ENCODE data around the gene CDYL2.

CDYL2 gene, protein sequence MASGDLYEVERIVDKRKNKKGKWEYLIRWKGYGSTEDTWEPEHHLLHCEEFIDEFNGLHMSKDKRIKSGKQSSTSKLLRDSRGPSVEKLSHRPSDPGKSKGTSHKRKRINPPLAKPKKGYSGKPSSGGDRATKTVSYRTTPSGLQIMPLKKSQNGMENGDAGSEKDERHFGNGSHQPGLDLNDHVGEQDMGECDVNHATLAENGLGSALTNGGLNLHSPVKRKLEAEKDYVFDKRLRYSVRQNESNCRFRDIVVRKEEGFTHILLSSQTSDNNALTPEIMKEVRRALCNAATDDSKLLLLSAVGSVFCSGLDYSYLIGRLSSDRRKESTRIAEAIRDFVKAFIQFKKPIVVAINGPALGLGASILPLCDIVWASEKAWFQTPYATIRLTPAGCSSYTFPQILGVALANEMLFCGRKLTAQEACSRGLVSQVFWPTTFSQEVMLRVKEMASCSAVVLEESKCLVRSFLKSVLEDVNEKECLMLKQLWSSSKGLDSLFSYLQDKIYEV

DNA sequence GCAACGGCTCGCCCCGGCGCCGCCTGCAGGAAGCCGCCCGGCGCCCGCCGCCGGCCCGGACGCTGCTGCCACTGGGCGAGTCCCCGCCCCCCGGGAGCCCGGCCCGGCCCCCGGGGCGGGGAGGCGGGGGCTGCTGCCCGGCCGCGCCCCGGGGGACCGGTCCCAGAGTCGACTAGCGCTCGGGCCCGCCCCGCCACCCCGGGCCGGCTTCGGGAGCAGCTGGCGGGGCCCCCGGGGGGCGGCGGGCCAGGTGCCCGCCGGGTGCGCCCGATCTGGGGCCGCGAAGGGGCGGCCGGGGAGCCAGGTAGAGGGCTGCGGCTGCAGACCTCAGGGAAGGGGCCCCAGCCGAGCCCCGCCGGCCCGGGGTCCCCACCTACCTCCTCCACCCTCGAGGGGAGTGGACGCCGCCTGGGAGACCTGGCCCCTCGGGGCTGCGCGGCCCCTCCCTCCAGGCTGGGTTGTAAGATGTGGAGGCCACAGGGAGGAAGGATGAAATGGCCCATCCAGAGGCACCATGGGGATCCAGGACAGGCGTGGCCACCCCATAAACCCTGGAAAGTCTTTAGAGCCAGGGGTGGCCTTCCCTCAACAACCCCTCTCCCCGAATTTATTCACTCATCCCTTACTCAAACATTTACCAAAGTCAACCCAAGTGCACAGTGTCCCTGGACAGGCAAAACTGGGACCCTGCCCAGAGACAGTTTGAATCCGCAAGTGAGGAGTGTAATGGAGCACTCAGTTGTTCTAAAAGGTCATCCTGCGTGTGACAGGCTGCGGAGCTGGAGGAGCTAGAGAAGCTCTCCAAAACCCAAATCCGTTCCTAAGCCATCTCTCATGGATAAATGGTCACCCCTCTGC, at the start of gene CDYL2:
TSS of gene CDYL2 (minus strand) at position 73 of the 858 bp plus-strand sequence. CDS start 425 bp downstream, outside the sequence.
- peak within 1 kb of the TSS; percentile 54 for H3K4me3 ChIP-seq (ENCODE audit: low read depth, low read length)
- DNase-seq (ENCODE audit: low read depth) = peak; percentile 70
- no peak for TF ChIP-seq CTCF (IDR thresholded peaks at IDR 0.05; ENCODE audit: insufficient read depth, low read depth, low read length, missing control alignments)

GRCh38 chr16:80852261-80852872, 48.0 kb upstream of the CDYL2 start:
- peak; percentile 65 for DNase-seq (ENCODE audit: low read depth)
- no peak overlapping the region for H3K4me3 ChIP-seq (ENCODE audit: low read depth, low read length)
- peak; percentile 57 for TF ChIP-seq CTCF (IDR thresholded peaks at IDR 0.05; ENCODE audit: insufficient read depth, low read depth, low read length, missing control alignments)

DNA sequence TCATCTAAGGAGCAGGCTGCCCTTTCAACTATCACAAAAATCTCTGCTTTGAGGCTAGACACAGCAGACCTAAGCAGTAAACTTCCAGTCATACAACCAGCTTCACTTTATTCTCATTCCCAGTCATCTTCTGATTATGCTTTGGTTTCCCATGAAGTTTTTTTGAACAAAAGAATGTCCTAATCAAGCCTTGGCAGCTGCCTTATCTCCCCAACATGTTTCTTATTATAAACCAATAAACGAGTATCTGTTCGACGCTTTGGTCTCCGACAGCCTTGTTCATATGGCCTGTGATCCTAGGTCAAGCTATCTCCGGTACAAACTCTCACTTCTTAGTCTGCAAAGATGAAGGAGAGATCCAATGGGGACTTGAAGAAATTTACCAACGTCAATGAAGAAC, 47.4 kb upstream of the CDYL2 start:
- no peak overlapping the region for H3K4me3 ChIP-seq (ENCODE audit: low read depth, low read length)
- TF ChIP-seq CTCF (IDR thresholded peaks at IDR 0.05; ENCODE audit: insufficient read depth, low read depth, low read length, missing control alignments) = no peak
- no peak for DNase-seq (ENCODE audit: low read depth)

GRCh38 chr16:80850757-80851156, 46.4 kb upstream of the CDYL2 start:
- no peak for DNase-seq (ENCODE audit: low read depth)
- no peak overlapping the region for H3K4me3 ChIP-seq (ENCODE audit: low read depth, low read length)
- TF ChIP-seq CTCF (IDR thresholded peaks at IDR 0.05; ENCODE audit: insufficient read depth, low read depth, low read length, missing control alignments) = no peak

DNA sequence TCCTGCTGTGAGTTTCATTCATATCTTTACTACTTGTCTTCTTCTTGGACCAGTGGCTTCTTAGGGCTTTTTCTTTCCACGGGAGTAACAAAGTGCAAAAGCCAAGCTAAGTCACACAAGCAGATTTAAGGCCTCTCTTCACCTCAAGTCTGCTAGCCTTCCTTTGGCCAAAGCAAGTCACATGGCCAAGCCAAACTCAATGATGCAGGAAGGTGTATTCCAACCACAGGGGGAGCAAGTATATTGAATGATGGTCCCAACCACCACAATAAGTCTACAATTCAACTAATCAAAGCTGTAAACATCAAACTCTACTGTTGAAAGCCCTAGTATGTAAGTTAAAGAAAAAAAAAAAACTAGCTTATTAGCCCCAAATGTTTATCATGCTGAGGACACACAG, 44.5 kb upstream of the CDYL2 start:
- DNase-seq (ENCODE audit: low read depth) = no peak
- no peak for TF ChIP-seq CTCF (IDR thresholded peaks at IDR 0.05; ENCODE audit: insufficient read depth, low read depth, low read length, missing control alignments)
- H3K4me3 ChIP-seq (ENCODE audit: low read depth, low read length) = no peak overlapping the region

- TF ChIP-seq CTCF (IDR thresholded peaks at IDR 0.05; ENCODE audit: insufficient read depth, low read depth, low read length, missing control alignments) = no peak
- no peak for DNase-seq (ENCODE audit: low read depth)
- no peak overlapping the region for H3K4me3 ChIP-seq (ENCODE audit: low read depth, low read length)
These were observed 42.3 kb upstream of the CDYL2 start for GRCh38 chr16:80846680-80847079.
